Right lobe of liver (tissue), 4 donors: Measurements from ENCODE around the gene DECR2.

Experiments
- POLR2A ChIP-seq: fragments of 450-650 bp; IDR thresholded peaks from one replicate; pipeline ENCODE4 v1.6.1; 2017; ENCODE audit warnings: antibody characterized with exemption, mild to moderate bottlenecking
- TF ChIP-seq, protein P1 (sequence below), 4 donors: fragments of 200-600 bp in 3 of 4; fragments of 450-650 bp in 1 of 4; IDR thresholded peaks; one replicate each; pipeline versions ENCODE4 v1.5.1 to v1.8.0; 2016 to 2022; ENCODE audit warnings: antibody characterized with exemption in 4 of 4, mild to moderate bottlenecking in 2 of 4
- donor health status: DM: no; HTN: no; CAD: no.
- donor health status: DM: no; HTN: no; CAD: no.
- donor health status: DM: no; HTN: yes; CAD: no.

DNA sequence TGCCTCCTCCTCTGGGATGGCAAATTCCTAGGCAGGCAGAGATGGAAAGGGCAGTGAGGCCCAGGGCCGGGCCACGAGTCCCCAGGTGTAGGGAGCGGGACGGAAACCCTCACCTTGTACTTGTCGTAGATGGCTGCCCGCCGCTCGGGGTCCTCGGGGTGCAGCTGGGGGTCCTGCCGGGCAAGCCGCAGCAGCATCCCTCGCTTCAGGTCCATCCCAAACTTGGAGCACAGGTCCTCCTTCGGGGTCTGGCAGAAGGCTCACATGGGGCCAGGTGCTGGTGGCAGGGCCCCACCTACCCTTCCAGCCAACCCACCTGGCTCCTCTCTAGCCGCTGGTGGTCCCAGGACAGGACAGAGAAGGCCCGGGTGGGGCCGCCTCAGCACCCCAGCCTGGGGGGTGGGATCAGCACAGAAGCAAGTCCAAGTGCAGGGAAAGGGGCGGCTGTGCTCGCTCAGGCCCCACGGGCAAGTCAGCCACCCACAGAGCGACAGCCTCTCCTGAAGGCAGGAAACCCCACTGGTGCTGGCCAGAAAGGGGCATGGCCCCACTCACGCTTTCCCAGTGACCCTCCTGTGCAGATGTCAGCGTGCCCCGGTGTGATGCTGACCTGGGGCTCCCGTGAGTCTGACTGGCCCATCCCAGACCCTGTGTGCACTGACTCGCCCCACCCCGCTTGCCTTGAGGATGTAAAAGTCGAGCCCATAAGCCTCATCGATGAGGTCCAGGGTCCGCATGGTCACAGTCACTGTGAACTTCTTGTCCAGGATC is 33.1 kb upstream of the DECR2 start:
- no peak for TF ChIP-seq POLR2A
- TF ChIP-seq, protein P1, sequence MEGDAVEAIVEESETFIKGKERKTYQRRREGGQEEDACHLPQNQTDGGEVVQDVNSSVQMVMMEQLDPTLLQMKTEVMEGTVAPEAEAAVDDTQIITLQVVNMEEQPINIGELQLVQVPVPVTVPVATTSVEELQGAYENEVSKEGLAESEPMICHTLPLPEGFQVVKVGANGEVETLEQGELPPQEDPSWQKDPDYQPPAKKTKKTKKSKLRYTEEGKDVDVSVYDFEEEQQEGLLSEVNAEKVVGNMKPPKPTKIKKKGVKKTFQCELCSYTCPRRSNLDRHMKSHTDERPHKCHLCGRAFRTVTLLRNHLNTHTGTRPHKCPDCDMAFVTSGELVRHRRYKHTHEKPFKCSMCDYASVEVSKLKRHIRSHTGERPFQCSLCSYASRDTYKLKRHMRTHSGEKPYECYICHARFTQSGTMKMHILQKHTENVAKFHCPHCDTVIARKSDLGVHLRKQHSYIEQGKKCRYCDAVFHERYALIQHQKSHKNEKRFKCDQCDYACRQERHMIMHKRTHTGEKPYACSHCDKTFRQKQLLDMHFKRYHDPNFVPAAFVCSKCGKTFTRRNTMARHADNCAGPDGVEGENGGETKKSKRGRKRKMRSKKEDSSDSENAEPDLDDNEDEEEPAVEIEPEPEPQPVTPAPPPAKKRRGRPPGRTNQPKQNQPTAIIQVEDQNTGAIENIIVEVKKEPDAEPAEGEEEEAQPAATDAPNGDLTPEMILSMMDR (IDR thresholded peaks at IDR 0.05) = no peak
